HG03139 (cell line): ENCODE data around the gene PHAX.
"Not testable (repeated sequence)": the region's sequence is repeated elsewhere in the genome, so short reads cannot be mapped to it uniquely, and the experiment has no call there.

Source experiments
- ATAC-seq: cut with Tn5 transposase; IDR thresholded peaks from one replicate; pipeline ENCODE4 v1.9.1; 2021; ENCODE audit not compliant: unreplicated experiment

The PHAX gene

DNA sequence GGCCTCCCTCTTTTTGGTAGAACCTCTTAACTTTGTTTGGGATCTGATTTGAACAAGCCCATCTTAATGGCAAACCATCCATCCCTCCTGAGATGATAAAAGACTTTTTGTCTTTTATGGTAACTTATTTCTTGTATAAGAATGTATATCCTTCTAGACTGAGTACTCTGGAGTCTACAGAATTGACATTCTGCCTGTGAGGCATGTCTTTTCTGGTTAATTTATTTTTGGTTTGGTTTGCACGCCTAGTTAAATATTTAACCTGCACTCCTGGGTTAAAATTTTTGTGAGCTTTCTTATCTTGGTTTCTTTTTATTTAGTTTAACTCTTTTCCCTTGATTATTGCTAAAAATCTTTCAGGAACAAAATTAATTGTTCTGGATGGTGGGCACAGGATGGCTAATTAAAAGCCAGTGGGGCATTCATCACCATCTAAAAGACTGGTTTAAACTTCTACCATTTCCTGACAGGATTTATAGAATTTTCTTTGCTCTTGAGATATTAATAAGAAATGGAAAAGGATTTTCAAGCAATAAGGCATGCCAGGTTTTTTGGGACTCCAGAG lies 50.3 kb downstream of the PHAX start:
- no peak for ATAC-seq

DNA sequence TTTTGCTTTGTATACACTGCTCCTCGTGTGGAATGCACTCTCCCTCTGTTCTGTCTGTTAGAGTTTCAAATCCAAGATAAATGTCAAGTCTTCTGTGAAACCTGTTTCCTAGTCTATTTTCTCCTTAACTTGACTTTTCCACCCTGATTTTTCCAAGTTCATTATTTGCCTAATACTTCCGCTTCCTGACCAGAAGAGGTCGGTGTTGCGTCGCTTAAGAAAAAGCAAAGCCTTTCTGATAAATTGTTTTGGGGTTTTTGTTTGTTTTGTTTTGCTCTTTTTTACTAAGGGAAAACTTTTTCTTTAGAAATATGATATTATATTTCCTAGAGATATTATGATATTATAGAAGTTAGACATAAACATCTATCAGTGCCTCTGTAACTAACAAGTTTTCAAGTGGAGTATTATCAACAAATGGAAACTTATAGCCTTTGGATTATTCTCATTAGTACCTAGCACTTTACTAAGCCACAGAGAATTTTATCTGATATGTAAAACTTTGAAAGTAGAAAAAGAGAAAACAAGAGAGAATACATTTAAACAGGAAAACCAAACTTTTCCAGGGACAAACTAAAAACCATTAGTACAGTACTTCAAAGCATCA lies 55.8 kb downstream of the PHAX start:
- ATAC-seq: no peak

- ATAC-seq: no peak
Measured at GRCh38 chr5:126658561-126658960, 57.8 kb downstream of the PHAX start.

GRCh38 chr5:126659805-126660482 lies 59.2 kb downstream of the PHAX start:
- no peak for ATAC-seq

DNA sequence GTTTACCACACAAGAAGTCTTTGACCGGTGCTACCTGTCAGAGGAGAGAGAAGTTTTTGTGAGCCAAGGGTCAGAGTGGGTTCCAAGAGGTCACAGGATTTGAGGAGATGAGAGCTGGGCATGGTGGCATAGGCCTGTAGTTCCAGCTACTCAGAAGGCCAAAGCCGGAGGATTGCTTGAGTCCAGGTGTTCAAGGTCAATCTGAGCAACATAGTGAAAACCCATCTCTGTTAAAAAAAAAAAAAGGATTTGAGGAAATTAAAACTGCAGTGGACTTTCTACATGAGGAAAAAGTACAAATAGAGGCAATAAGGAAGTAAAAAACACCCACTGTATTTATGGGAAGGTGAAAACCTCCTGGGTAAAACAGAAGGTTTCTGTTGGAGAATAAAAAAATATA lies 63.8 kb downstream of the PHAX start:
- ATAC-seq: no peak

DNA sequence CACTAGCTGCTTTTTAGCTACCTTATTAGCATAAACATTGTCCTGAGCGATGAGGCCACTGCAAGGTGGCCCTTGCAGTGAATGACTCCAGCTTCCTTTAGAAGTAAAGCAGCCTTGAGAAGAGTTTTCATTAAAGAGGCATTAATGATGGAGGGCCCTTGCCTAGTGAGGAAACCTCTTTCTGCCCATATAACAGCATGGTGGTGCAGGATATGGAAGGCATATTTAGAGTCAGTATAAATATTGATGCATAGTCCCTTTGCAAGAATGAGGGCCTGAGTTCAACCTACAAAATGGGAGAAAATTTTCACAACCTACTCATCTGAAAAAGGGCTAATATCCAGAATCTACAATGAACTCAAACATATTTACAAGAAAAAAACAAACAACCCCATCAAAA lies 69.4 kb downstream of the PHAX start:
- not testable (repeated sequence) for ATAC-seq

- not testable (repeated sequence) for ATAC-seq
Measured at GRCh38 chr5:126671681-126672080, 70.9 kb downstream of the PHAX start.

DNA sequence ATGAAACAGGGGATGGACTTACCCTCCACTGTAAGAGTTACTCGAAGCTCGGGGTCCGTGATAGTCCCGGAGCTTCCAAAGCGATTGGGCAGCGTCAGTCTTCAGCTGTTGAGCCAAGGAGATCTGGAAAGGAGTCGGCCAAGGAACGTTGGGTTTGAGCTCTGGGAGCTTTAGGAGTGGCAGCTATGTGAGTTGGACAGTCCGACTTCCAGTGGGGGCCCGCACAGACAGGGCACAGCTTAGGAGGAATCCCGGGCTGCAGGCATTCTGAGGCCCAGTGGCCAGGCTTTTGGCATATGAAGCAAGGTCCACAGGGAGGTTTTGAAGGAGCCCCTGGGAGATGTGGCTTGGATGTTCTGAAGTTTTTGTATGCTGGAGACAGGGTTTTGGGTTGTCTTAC lies 72.7 kb downstream of the PHAX start:
- ATAC-seq: no peak

GRCh38 chr5:126674145-126674544 lies 73.4 kb downstream of the PHAX start:
- ATAC-seq: no peak

DNA sequence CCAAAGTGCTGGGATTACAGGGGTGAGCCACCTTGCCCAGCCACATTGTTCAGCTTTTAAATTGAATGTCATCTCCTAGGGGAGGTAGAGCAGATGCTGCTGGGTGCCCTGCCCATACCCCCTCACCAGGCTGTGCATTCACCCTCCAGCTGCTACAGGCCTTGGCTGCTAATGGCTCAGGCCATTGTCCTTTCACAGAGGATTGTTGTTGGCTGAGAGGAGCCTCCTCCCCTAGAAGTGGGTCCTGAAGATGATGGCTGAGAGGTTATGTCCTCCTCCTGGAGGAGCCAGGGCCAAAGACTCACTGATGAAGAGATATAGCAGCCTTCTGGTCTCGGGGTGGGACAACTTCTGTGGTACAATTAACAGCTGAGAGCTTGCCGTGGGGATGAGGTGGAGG lies 74.6 kb downstream of the PHAX start:
- no peak for ATAC-seq

- ATAC-seq: peak; percentile 55
Measured at GRCh38 chr5:126676195-126676624, 75.5 kb downstream of the PHAX start.
